Measurements from ENCODE around the gene ZNF280B. TPM values are rescaled to one million over a fixed set of nuclear protein-coding genes. Genes with fewer than 3 reads are reported as not detected.

ZNF280B gene
- polyA plus RNA-seq, 1 donor, result 5.6 TPM

Other genes with a start within 250 kb of the ZNF280B start
- not detected for gene ZNF280A, start 11.5 kb upstream of the ZNF280B start, polyA plus RNA-seq (ENCODE audit: insufficient read length)
- 1.7 TPM for gene PRAME, start 50.5 kb upstream of the ZNF280B start, polyA plus RNA-seq (ENCODE audit: insufficient read length)
- not detected for gene GGTLC2, start 135.9 kb upstream of the ZNF280B start, polyA plus RNA-seq (ENCODE audit: insufficient read length)